ENCODE results near the gene TUSC7. TPM values are rescaled to one million over a fixed set of nuclear protein-coding genes. Genes with fewer than 3 reads are reported as not detected.

The TUSC7 gene
- total and polyA plus RNA-seq, 4 experiments from 2014 or later = not detected

DNA sequence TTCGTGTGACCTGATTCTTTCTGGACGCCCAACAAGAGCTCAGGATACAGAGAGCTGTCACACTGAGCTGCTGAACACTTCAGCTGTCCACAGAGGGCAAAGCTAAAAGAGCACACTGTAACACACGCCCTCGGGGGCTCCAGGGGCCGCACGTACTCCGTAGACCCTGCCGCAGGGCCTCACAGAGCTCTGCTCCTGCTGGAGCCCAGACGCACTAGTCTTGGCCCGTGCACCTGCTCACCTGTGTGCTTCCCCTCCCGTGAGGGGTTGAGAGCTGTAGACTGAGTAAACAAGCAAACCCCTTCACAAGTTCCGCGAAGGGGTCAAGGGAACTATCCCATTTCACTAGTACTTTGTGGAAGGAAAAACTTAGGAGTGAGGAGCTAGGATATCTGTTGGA lies 30.7 kb upstream of the TUSC7 start:
- Mint-ChIP-seq H3K36me3 (no peaks in the 10 kb centered on the region), H3K4me1 (no peaks in the 10 kb centered on the region)
- intact Hi-C loops (cut with micrococcal nuclease) = no loop called here

DNA sequence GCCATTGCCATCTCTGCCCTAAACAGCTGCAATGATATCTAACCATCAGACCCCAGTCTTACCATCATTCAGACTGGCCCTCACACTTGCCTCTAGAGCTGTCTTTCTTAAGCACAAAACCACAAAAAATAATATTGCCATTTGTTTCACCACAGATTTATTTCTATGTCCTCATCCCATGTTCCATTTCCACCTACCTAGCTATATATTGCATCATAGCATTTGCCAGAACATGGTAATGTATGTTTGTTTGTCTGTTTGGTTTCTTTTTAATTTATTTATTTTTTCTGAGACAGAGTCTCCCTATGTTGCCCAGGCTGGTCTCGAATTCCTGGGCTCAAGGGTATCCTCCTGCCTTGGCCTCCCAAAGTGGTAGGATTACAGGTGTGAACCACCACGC lies 18.5 kb upstream of the TUSC7 start:
- ChIA-PET POLR2A (ENCODE audit: partially characterized antibody) (no interaction called here), CTCF (ENCODE audit: partially characterized antibody) (no interaction called here)
- no peak overlapping the region for H3K27ac Mint-ChIP-seq
- no peaks in the 10 kb centered on the region for H3K27me3 Mint-ChIP-seq
- Histone ChIP-seq H3K9me3 (ENCODE audit: control insufficient read depth in 1 of 2, low read length in 2 of 2) (no peaks in the 10 kb centered on the region), H3K27me3 (ENCODE audit: insufficient read depth, low read length) (no peaks in the 10 kb centered on the region), H3K4me1 (ENCODE audit: insufficient read depth, low read length) (no peaks in the 10 kb centered on the region), H3K36me3 (ENCODE audit: insufficient read depth, low read length) (no peaks in the 10 kb centered on the region), H3K27ac (ENCODE audit: low read depth, low read length) (no peak overlapping the region), H3K4me3 (ENCODE audit: low read length in 2 of 2) (no peak overlapping the region)
- DNase-seq = no peak
- H3K4me1 Mint-ChIP-seq = no peaks in the 10 kb centered on the region
- no peak overlapping the region for H3K4me3 Mint-ChIP-seq
- peaks cover 0 to 6% (median under 1%) of the 10 kb centered on the region in 8 donors for H3K9me3 Mint-ChIP-seq
- H3K36me3 Mint-ChIP-seq = no peaks in the 10 kb centered on the region
- intact Hi-C loops (cut with micrococcal nuclease) = no loop called here

More for the DNA sequence above, 30.7 kb upstream of the TUSC7 start:
- POLR2A ChIA-PET (ENCODE audit: partially characterized antibody) = no interaction called here
- Histone ChIP-seq H3K36me3 (ENCODE audit: insufficient read depth, low read length) (no peaks in the 10 kb centered on the region), H3K27me3 (ENCODE audit: insufficient read depth, low read length) (no peaks in the 10 kb centered on the region), H3K4me3 (ENCODE audit: low read length in 2 of 2) (no peak overlapping the region), H3K27ac (ENCODE audit: low read depth, low read length) (no peak overlapping the region), H3K4me1 (ENCODE audit: insufficient read depth, low read length) (no peaks in the 10 kb centered on the region), H3K9me3 (ENCODE audit: control insufficient read depth in 1 of 2, low read length in 2 of 2) (no peaks in the 10 kb centered on the region)
- no peaks in the 10 kb centered on the region for H3K27me3 Mint-ChIP-seq
- CTCF ChIA-PET (ENCODE audit: partially characterized antibody) = no interaction called here
- H3K27ac Mint-ChIP-seq = no peak overlapping the region
- no peak for DNase-seq
- H3K4me3 Mint-ChIP-seq = no peak overlapping the region
- H3K9me3 Mint-ChIP-seq = peaks cover 0 to 4% (median under 1%) of the 10 kb centered on the region in 8 donors

DNA sequence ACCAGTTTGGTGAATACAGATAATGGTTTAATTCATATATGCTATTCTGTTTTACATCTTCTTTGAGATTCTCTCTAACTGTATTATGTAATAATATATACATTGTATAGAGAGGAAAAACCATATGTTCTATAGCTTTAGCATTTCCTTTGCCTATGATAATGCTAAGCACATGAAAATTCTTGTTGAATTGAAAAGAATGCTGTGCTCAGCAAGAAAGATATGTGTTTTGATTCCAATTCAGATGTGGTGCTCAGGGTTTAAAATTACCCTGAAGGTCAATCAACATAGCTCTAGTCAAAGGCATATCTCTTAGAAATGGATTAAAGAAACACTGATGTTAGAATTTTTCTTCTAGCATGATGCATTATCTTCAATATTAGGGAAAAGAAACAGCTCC lies 8.5 kb upstream of the TUSC7 start:
- H3K27ac ChIP-seq (ENCODE audit: low read depth, low read length) = no peak overlapping the region
- Mint-ChIP-seq H3K9me3 (peaks cover 0 to 5% (median 2%) of the 10 kb centered on the region in 8 donors), H3K4me1 (no peaks in the 10 kb centered on the region), H3K27ac (no peak overlapping the region), H3K27me3 (no peaks in the 10 kb centered on the region), H3K36me3 (no peaks in the 10 kb centered on the region), H3K4me3 (no peak overlapping the region)
- H3K9me3 ChIP-seq (ENCODE audit: control insufficient read depth in 1 of 2, low read length in 2 of 2) = no peaks in the 10 kb centered on the region
- no peak for DNase-seq
- H3K36me3 ChIP-seq (ENCODE audit: insufficient read depth, low read length) = no peaks in the 10 kb centered on the region
- CTCF ChIA-PET (ENCODE audit: partially characterized antibody) = no interaction called here
- no peaks in the 10 kb centered on the region for H3K27me3 ChIP-seq (ENCODE audit: insufficient read depth, low read length)
- no peaks in the 10 kb centered on the region for H3K4me1 ChIP-seq (ENCODE audit: insufficient read depth, low read length)
- POLR2A ChIA-PET (ENCODE audit: partially characterized antibody) = no interaction called here
- H3K4me3 ChIP-seq (ENCODE audit: low read length in 2 of 2) = no peak overlapping the region
- intact Hi-C loops (cut with micrococcal nuclease) = no loop called here

DNA sequence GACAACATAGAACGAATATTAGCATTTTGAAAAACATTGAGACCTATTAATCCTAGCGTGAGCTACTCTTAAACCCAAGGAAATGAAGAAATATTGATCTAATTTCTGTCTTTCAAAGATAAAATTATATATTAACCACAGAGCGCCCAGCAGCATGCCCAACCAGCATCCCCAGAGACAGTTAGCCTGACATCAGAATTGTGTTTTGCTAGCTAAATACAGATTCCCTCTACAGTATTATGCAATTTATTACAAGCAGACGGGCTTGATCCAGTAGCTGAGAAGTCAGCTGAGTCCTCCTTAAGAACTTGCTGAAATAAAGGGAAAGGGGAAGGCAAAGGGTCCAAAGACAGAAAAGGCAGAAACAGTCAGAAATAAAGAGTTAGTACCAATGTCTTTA lies 7.2 kb upstream of the TUSC7 start:
- no peaks in the 10 kb centered on the region for H3K36me3 Mint-ChIP-seq
- CTCF ChIA-PET (ENCODE audit: partially characterized antibody) = no interaction called here
- peaks cover 0 to 5% (median 0%) of the 10 kb centered on the region in 8 donors for H3K9me3 Mint-ChIP-seq
- no peak overlapping the region for H3K27ac Mint-ChIP-seq
- Histone ChIP-seq H3K36me3 (ENCODE audit: insufficient read depth, low read length) (no peaks in the 10 kb centered on the region), H3K27me3 (ENCODE audit: insufficient read depth, low read length) (no peaks in the 10 kb centered on the region), H3K9me3 (ENCODE audit: control insufficient read depth in 1 of 2, low read length in 2 of 2) (no peaks in the 10 kb centered on the region), H3K27ac (ENCODE audit: low read depth, low read length) (no peak overlapping the region), H3K4me1 (ENCODE audit: insufficient read depth, low read length) (no peaks in the 10 kb centered on the region), H3K4me3 (ENCODE audit: low read length in 2 of 2) (no peak overlapping the region)
- no peak for DNase-seq
- POLR2A ChIA-PET (ENCODE audit: partially characterized antibody) = no interaction called here
- H3K4me3 Mint-ChIP-seq = no peak overlapping the region
- intact Hi-C loops (cut with micrococcal nuclease) = no loop called here
- no peaks in the 10 kb centered on the region for H3K4me1 Mint-ChIP-seq
- no peaks in the 10 kb centered on the region for H3K27me3 Mint-ChIP-seq

DNA sequence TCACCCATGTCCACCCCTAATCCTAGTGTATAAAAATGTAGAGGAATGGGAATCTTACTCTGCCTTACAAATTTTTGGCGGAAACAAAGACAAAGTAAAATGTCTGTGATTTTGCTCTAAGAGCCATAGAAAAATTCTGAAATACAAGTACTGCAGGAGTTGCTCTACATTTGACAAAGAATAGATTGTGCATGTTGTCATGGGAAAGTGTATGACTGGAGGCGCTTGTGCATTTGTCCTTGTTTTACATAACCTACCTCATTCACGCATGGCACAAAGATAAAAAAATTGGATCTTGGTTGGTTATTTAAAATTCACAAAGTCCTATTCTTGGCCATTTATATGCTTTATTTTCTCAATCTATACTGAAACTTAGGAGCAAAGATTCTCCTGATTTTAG lies 2.0 kb upstream of the TUSC7 start:
- Mint-ChIP-seq H3K9me3 (peaks cover 0 to 5% (median 0%) of the 10 kb centered on the region in 8 donors), H3K36me3 (no peaks in the 10 kb centered on the region), H3K4me1 (no peaks in the 10 kb centered on the region), H3K4me3 (no peak overlapping the region), H3K27me3 (no peaks in the 10 kb centered on the region), H3K27ac (no peak overlapping the region)
- POLR2A ChIA-PET (ENCODE audit: partially characterized antibody) = no interaction called here
- no peak for DNase-seq
- Histone ChIP-seq H3K36me3 (ENCODE audit: insufficient read depth, low read length) (no peaks in the 10 kb centered on the region), H3K27me3 (ENCODE audit: insufficient read depth, low read length) (no peaks in the 10 kb centered on the region), H3K27ac (ENCODE audit: low read depth, low read length) (no peak overlapping the region), H3K4me3 (ENCODE audit: low read length in 2 of 2) (no peak overlapping the region), H3K4me1 (ENCODE audit: insufficient read depth, low read length) (no peaks in the 10 kb centered on the region), H3K9me3 (ENCODE audit: control insufficient read depth in 1 of 2, low read length in 2 of 2) (no peaks in the 10 kb centered on the region)
- intact Hi-C loops (cut with micrococcal nuclease) = no loop called here
- CTCF ChIA-PET (ENCODE audit: partially characterized antibody) = no interaction called here

DNA sequence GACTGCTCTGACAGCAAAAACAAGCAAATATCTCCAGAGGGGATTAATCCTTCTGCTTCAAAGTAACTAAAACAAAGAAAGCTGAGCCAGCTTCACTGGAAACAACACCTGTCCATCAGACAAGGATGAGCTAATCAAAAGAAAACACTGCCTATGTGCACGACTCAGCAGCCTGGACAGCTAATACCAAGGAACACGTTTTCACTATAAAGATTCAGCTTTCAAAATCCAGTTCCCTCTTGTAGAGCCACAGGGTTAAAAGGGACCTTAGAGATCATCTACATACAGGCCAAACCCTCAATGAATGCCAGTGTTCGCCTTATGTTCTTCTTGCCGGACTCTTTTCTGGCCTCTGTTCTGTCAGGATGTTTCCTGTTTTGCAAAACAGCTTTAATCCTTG lies 6.9 kb downstream of the TUSC7 start:
- Mint-ChIP-seq H3K4me3 (no peak overlapping the region), H3K36me3 (no peaks in the 10 kb centered on the region), H3K4me1 (no peaks in the 10 kb centered on the region), H3K9me3 (peaks cover 0 to 3% (median 0%) of the 10 kb centered on the region in 8 donors), H3K27ac (no peak overlapping the region), H3K27me3 (no peaks in the 10 kb centered on the region)
- ChIA-PET CTCF (ENCODE audit: partially characterized antibody) (no interaction called here), POLR2A (ENCODE audit: partially characterized antibody) (no interaction called here)
- no peak overlapping the region for H3K27ac ChIP-seq (ENCODE audit: low read depth, low read length)
- no peaks in the 10 kb centered on the region for H3K9me3 ChIP-seq (ENCODE audit: control insufficient read depth in 1 of 2, low read length in 2 of 2)
- no peak for DNase-seq
- H3K4me1 ChIP-seq (ENCODE audit: insufficient read depth, low read length) = no peaks in the 10 kb centered on the region
- no peaks in the 10 kb centered on the region for H3K36me3 ChIP-seq (ENCODE audit: insufficient read depth, low read length)
- intact Hi-C loops (cut with micrococcal nuclease) = no loop called here
- no peak overlapping the region for H3K4me3 ChIP-seq (ENCODE audit: low read length in 2 of 2)
- no peaks in the 10 kb centered on the region for H3K27me3 ChIP-seq (ENCODE audit: insufficient read depth, low read length)

DNA sequence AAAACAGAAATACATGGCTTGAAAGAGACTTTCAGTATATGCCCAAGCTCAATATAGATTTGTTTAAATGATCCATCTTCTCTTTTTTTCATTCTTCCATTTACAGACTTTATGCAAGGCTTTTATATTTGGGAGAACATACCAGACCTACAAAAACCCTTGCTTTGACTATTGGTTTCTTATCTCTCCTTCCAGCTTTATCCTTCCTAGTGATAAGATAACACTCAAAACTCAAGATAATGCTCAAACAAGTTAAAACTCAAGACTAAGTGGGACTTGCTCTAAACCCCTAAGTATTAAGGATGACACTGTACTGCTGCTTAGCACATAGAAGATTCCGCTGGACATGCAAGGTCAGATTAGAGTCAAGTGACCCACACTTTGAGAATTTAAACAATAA lies 8.0 kb downstream of the TUSC7 start:
- H3K4me1 Mint-ChIP-seq = no peaks in the 10 kb centered on the region
- H3K27ac Mint-ChIP-seq = no peak overlapping the region
- Histone ChIP-seq H3K4me1 (ENCODE audit: insufficient read depth, low read length) (no peaks in the 10 kb centered on the region), H3K27ac (ENCODE audit: low read depth, low read length) (no peak overlapping the region), H3K36me3 (ENCODE audit: insufficient read depth, low read length) (no peaks in the 10 kb centered on the region), H3K4me3 (ENCODE audit: low read length in 2 of 2) (no peak overlapping the region), H3K27me3 (ENCODE audit: insufficient read depth, low read length) (no peaks in the 10 kb centered on the region), H3K9me3 (ENCODE audit: control insufficient read depth in 1 of 2, low read length in 2 of 2) (no peaks in the 10 kb centered on the region)
- H3K4me3 Mint-ChIP-seq = no peak overlapping the region
- ChIA-PET CTCF (ENCODE audit: partially characterized antibody) (no interaction called here), POLR2A (ENCODE audit: partially characterized antibody) (no interaction called here)
- intact Hi-C loops (cut with micrococcal nuclease) = no loop called here
- no peaks in the 10 kb centered on the region for H3K27me3 Mint-ChIP-seq
- H3K36me3 Mint-ChIP-seq = no peaks in the 10 kb centered on the region
- peaks cover 0 to 2% (median 0%) of the 10 kb centered on the region in 8 donors for H3K9me3 Mint-ChIP-seq
- DNase-seq = no peak

DNA sequence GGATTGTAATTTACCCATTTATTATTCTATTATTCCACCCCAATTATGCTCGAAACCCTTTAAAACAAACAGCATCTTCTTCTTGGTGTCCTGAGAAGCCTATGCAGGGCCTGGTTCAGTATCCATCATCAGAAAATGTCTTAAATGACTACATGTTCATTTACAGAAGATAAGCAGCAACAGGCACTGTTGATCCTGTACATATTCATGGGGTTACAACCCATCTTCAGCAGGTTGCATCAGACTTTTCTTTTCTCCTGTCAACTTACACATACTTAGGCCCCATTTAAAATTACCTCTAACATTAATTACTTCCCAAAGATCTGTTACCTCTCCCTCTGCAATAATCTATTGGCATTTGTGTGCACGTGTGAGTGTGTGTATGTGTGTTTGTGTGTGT lies 18.9 kb downstream of the TUSC7 start:
- intact Hi-C loops (cut with micrococcal nuclease) = no loop called here
- no peaks in the 10 kb centered on the region for H3K4me1 Mint-ChIP-seq
- ChIA-PET CTCF (ENCODE audit: partially characterized antibody) (no interaction called here), POLR2A (ENCODE audit: partially characterized antibody) (no interaction called here)
- Histone ChIP-seq H3K4me1 (ENCODE audit: insufficient read depth, low read length) (no peaks in the 10 kb centered on the region), H3K36me3 (ENCODE audit: insufficient read depth, low read length) (no peaks in the 10 kb centered on the region), H3K27me3 (ENCODE audit: insufficient read depth, low read length) (no peaks in the 10 kb centered on the region), H3K27ac (ENCODE audit: low read depth, low read length) (no peak overlapping the region), H3K9me3 (ENCODE audit: control insufficient read depth in 1 of 2, low read length in 2 of 2) (no peaks in the 10 kb centered on the region), H3K4me3 (ENCODE audit: low read length in 2 of 2) (no peak overlapping the region)
- no peak overlapping the region for H3K27ac Mint-ChIP-seq
- H3K9me3 Mint-ChIP-seq = peaks cover 0 to 5% (median 1%) of the 10 kb centered on the region in 8 donors
- no peaks in the 10 kb centered on the region for H3K36me3 Mint-ChIP-seq
- DNase-seq = no peak
- H3K27me3 Mint-ChIP-seq = no peaks in the 10 kb centered on the region
- H3K4me3 Mint-ChIP-seq = no peak overlapping the region
